Measurements from ENCODE around the gene GH2. TPM values are rescaled to one million over a fixed set of nuclear protein-coding genes. Genes with fewer than 3 reads are reported as not detected.
A peak's percentile ranks its signal among the peaks of the same experiment; 100 is the strongest.
"Not testable (repeated sequence)": the region's sequence is repeated elsewhere in the genome, so short reads cannot be mapped to it uniquely, and the experiment has no call there.

The GH2 gene
- total RNA-seq, 4 donors from 2014 or later = not detected

- 86 to 90% methylated on average over 2 to 6 of the region's 7 CpGs for WGBS, 2 donors
- intact Hi-C loops (cut with DNase I) = loop anchor here (10.0 kb wide), 1 partner anchor 220 kb away; the partner anchor contains the start of gene ERN1
- H3K4me1 ChIP-seq = peaks cover 0 to 4% (median 0%) of the 10 kb centered on the region in 3 donors
- H3K4me3 ChIP-seq = no peak overlapping the region
- no peaks in the 10 kb centered on the region for H3K9me3 ChIP-seq
- no peak for TF ChIP-seq POLR2A (IDR thresholded peaks at IDR 0.05)
- no peak for TF ChIP-seq CTCF (IDR thresholded peaks at IDR 0.05)
- no peak overlapping the region for H3K27ac ChIP-seq
- H3K36me3 ChIP-seq = no peaks in the 10 kb centered on the region
- DNase-seq = no peak
- peaks cover 0 to 40% (median 0%) of the 10 kb centered on the region in 4 donors for H3K27me3 ChIP-seq
These were observed 32.7 kb upstream of the GH2 start for GRCh38 chr17:63914471-63914870.

GRCh38 chr17:63911657-63912100 lies 29.9 kb upstream of the GH2 start:
- Histone ChIP-seq H3K9me3 (no peaks in the 10 kb centered on the region), H3K27me3 (peaks cover 0 to 26% (median 0%) of the 10 kb centered on the region in 4 donors), H3K4me1 (no peaks in the 10 kb centered on the region), H3K27ac (no peak overlapping the region), H3K36me3 (no peaks in the 10 kb centered on the region), H3K4me3 (no peak overlapping the region)
- TF ChIP-seq POLR2A (IDR thresholded peaks at IDR 0.05) = no peak
- TF ChIP-seq CTCF (IDR thresholded peaks at IDR 0.05) = peak; percentile 49 to 91 (median 62)
- intact Hi-C loops (cut with DNase I) = loop anchor here (10.0 kb wide), 1 partner anchor 223 kb away; the partner anchor contains the start of gene ERN1
- no peak for DNase-seq
- 55 to 80% methylated on average over 4 to 5 of the region's 8 CpGs for WGBS, 2 donors

- 56 to 77% methylated on average over 14 to 15 of the region's 15 CpGs for WGBS, 2 donors
- TF ChIP-seq POLR2A (IDR thresholded peaks at IDR 0.05) = no peak
These were observed 29.4 kb upstream of the GH2 start, which contains the start of gene CSHL1 for GRCh38 chr17:63911041-63911635. TSS of gene CSHL1 (minus strand) at chr17:63911258. CDS start at chr17:63911196, 62 bp downstream.

GRCh38 chr17:63910096-63910495 lies 28.4 kb upstream of the GH2 start:
- WGBS, 2 donors = 57% methylated on average over 7 of the region's 14 CpGs; no CpG with 5 or more reads in 1 of the 2 donors
- no peak overlapping the region for H3K4me3 ChIP-seq
- peaks cover 0 to 26% (median 0%) of the 10 kb centered on the region in 4 donors for H3K27me3 ChIP-seq
- DNase-seq = no peak
- intact Hi-C loops (cut with DNase I) = loop anchor here (10.0 kb wide), 1 partner anchor 225 kb away; the partner anchor contains the start of gene ERN1
- H3K36me3 ChIP-seq = no peaks in the 10 kb centered on the region
- no peaks in the 10 kb centered on the region for H3K9me3 ChIP-seq
- no peaks in the 10 kb centered on the region for H3K4me1 ChIP-seq
- no peak overlapping the region for H3K27ac ChIP-seq
- TF ChIP-seq POLR2A (IDR thresholded peaks at IDR 0.05) (no peak), CTCF (IDR thresholded peaks at IDR 0.05) (no peak)

More at GRCh38 chr17:63911041-63911635, 29.4 kb upstream of the GH2 start, which contains the start of gene CSHL1:
- Histone ChIP-seq H3K36me3 (no peaks in the 10 kb centered on the region), H3K4me3 (no peak within 1 kb of the TSS), H3K4me1 (no peaks in the 10 kb centered on the region), H3K27me3 (peaks cover 0 to 26% (median 0%) of the 10 kb centered on the region in 4 donors), H3K27ac (no peak within 1 kb of the TSS), H3K9me3 (no peaks in the 10 kb centered on the region)
- DNase-seq = no peak
- intact Hi-C loops (cut with DNase I) = loop anchor here (10.0 kb wide), 1 partner anchor 224 kb away; the partner anchor contains the start of gene ERN1

- H3K27ac ChIP-seq; intact Hi-C loops (cut with DNase I); DNase-seq; H3K36me3 ChIP-seq; H3K9me3 ChIP-seq; H3K4me3 ChIP-seq; H3K4me1 ChIP-seq: not testable (repeated sequence)
- WGBS, 2 donors = 76 to 91% methylated on average over 6 to 9 of the region's 10 CpGs
- H3K27me3 ChIP-seq = peaks cover 0 to 26% (median 0%) of the 10 kb centered on the region in 4 donors
These were observed 27.8 kb upstream of the GH2 start for GRCh38 chr17:63909586-63909985.

- intact Hi-C loops (cut with DNase I); H3K36me3 ChIP-seq; DNase-seq; H3K27ac ChIP-seq; H3K9me3 ChIP-seq; H3K4me3 ChIP-seq; H3K4me1 ChIP-seq: not testable (repeated sequence)
- WGBS, 2 donors = 44 to 56% methylated on average over 8 to 12 of the region's 12 CpGs
- TF ChIP-seq CTCF (IDR thresholded peaks at IDR 0.05) = peak in 2 of 6 experiments; percentile 10 to 15
- H3K27me3 ChIP-seq = peaks cover 0 to 26% (median 0%) of the 10 kb centered on the region in 4 donors
These were observed 25.5 kb upstream of the GH2 start for GRCh38 chr17:63907161-63907778.

GRCh38 chr17:63904796-63905195 lies 23.1 kb upstream of the GH2 start:
- H3K4me1 ChIP-seq; H3K27ac ChIP-seq; H3K4me3 ChIP-seq; DNase-seq; H3K36me3 ChIP-seq; H3K9me3 ChIP-seq; intact Hi-C loops (cut with DNase I); H3K27me3 ChIP-seq: not testable (repeated sequence)
- 79 to 87% methylated on average over 8 of the region's 8 CpGs for WGBS, 2 donors

Measured in esophagus squamous epithelium (tissue), 5 donors.